ENCODE results near the gene SMARCE1. TPM values are rescaled to one million over a fixed set of nuclear protein-coding genes. Genes with fewer than 3 reads are reported as not detected.
A peak's percentile ranks its signal among the peaks of the same experiment; 100 is the strongest.

SMARCE1 gene
- total and polyA plus RNA-seq, 9 of the 15 experiments (the other 6 are each of a cell fraction or from before 2014, with no cell fraction given): 64.1 to 142 (median 114) TPM

- no peak for TF ChIP-seq RREB1 (CRISPR knock-in tag; IDR thresholded peaks at IDR 0.05)
- TF ChIP-seq ZNF551 (CRISPR knock-in tag; IDR thresholded peaks at IDR 0.05): no peak
- no peak for TF ChIP-seq ZNF165 (CRISPR knock-in tag; IDR thresholded peaks at IDR 0.05; ENCODE audit: borderline replicate concordance)
- TF ChIP-seq RFX1 (IDR thresholded peaks at IDR 0.05): no peak
- TF ChIP-seq MBD2 (IDR thresholded peaks at IDR 0.05; ENCODE audit: borderline replicate concordance, low read depth): peak; percentile 67; the same call in 1 of the 2 replicates
- no peak for TF ChIP-seq ZNF583 (CRISPR knock-in tag; IDR thresholded peaks at IDR 0.05)
- TF ChIP-seq NR1H2 (CRISPR knock-in tag; IDR thresholded peaks at IDR 0.05): no peak
- peak; percentile 51; the same call in 1 of the 2 replicates for TF ChIP-seq SPI1 (IDR thresholded peaks at IDR 0.05; ENCODE audit: borderline replicate concordance, low read depth, low read length)
- no peak for TF ChIP-seq RB1 (IDR thresholded peaks at IDR 0.05; ENCODE audit: low read depth)
- TF ChIP-seq CBX3 (IDR thresholded peaks at IDR 0.05; ENCODE audit: borderline replicate concordance in 1 of 2, low read length in 2 of 2): peak in 1 of 2 experiments; percentile 60; a peak in 1 of 3 replicates
- TF ChIP-seq NCOA4 (IDR thresholded peaks at IDR 0.05; ENCODE audit: partially characterized antibody): no peak
- TF ChIP-seq CBFA2T3 (IDR thresholded peaks at IDR 0.05): no peak
- no peak for TF ChIP-seq ZNF444 (CRISPR knock-in tag; IDR thresholded peaks at IDR 0.05)
- TF ChIP-seq ZNF133 (CRISPR knock-in tag; IDR thresholded peaks at IDR 0.05): no peak
- TF ChIP-seq CEBPZ (IDR thresholded peaks at IDR 0.05; ENCODE audit: borderline replicate concordance, low read depth, low read length): no peak
- TF ChIP-seq ZNF699 (CRISPR knock-in tag; IDR thresholded peaks at IDR 0.05; ENCODE audit: insufficient replicate concordance): no peak
- no peak for TF ChIP-seq GMEB1 (CRISPR knock-in tag; IDR thresholded peaks at IDR 0.05)
- TF ChIP-seq RBFOX2 (IDR thresholded peaks at IDR 0.05; ENCODE audit: low read depth, low read length): no peak
- TF ChIP-seq ZFPM2 (CRISPR knock-in tag; IDR thresholded peaks at IDR 0.05): no peak
- TF ChIP-seq DPF2 (IDR thresholded peaks at IDR 0.05): no peak
Measured at GRCh38 chr17:40596261-40596919, 51.2 kb downstream of the SMARCE1 start (continued).
